Suprapubic skin (tissue), 3 donors: ENCODE measurements around the gene SIN3B.

Source experiments
- POLR2AphosphoS5 ChIP-seq, 3 donors: sonication (generic); formaldehyde crosslinking; IDR thresholded peaks; one replicate each; pipeline ENCODE4 v1.6.1; 2017; ENCODE audit warnings: antibody characterized with exemption in 3 of 3
- TF ChIP-seq, protein P1 (sequence below), 2 donors: fragments of 200-600 bp in 1 of 2; fragments of 450-650 bp in 1 of 2; sonication (generic) in 1 of 2; IDR thresholded peaks; one replicate each; pipeline ENCODE4 v1.5.1; 2016 to 2019; ENCODE audit warnings: antibody characterized with exemption in 2 of 2, mild to moderate bottlenecking in 1 of 2, moderate library complexity in 1 of 2

DNA sequence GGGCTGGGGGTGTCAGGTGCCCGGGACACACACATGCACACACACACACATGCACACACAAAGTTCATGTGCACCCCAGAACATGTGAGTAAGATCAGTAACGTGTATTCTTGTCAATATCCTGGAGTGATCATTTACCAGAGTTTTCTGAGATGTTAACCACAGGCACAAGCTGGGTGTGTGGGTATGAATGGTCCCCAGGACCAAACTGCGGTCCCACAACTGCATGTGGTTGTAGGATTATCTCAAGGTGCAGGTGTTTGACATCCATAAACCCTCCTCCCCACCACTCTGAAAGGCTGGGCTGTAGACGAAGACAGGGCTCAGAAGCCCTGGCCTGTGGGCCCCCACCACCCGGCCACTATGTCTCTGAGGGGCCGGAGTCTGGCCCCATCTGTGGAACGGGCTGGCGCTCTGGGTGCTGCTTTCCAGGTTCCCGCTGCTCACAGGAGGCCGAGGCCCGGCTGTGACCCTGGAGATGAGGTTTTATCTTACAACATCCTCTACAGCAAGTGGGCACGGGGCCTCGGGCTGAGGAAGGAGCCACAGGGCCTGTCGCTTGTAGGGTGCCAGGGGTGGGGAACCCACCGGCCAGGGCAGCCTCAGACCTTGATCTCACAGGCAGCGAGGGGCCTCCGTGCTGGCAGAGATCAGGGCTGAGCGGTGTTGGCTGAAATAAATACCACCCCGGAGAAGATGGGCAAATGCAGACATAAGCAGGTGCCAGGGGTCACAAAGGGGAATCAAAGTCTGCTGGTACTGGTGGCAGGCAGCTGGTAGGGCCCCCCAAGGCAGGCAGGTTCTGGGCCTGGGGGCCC, 63.9 kb downstream of the SIN3B start:
- TF ChIP-seq, protein P1, sequence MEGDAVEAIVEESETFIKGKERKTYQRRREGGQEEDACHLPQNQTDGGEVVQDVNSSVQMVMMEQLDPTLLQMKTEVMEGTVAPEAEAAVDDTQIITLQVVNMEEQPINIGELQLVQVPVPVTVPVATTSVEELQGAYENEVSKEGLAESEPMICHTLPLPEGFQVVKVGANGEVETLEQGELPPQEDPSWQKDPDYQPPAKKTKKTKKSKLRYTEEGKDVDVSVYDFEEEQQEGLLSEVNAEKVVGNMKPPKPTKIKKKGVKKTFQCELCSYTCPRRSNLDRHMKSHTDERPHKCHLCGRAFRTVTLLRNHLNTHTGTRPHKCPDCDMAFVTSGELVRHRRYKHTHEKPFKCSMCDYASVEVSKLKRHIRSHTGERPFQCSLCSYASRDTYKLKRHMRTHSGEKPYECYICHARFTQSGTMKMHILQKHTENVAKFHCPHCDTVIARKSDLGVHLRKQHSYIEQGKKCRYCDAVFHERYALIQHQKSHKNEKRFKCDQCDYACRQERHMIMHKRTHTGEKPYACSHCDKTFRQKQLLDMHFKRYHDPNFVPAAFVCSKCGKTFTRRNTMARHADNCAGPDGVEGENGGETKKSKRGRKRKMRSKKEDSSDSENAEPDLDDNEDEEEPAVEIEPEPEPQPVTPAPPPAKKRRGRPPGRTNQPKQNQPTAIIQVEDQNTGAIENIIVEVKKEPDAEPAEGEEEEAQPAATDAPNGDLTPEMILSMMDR (IDR thresholded peaks at IDR 0.05), result no peak
- no peak for TF ChIP-seq POLR2AphosphoS5 (IDR thresholded peaks at IDR 0.05)
